HepG2 (cell line): Measurements from ENCODE around the gene CDKN3. TPM values are rescaled to one million over a fixed set of nuclear protein-coding genes. Genes with fewer than 3 reads are reported as not detected.

ENCODE experiments used
- AKAP8 ChIP-seq: sonication (generic); formaldehyde crosslinking; IDR thresholded peaks from 2 replicates; pipeline ENCODE4 v1.5.1; 2020; ENCODE audit warnings: mild to moderate bottlenecking, missing genetic modification reagents
- GFI1 ChIP-seq: sonication (generic); formaldehyde crosslinking; IDR thresholded peaks from 2 replicates; pipeline ENCODE4 v1.5.0; 2020; ENCODE audit warnings: missing genetic modification reagents, mild to moderate bottlenecking, borderline replicate concordance
- GTF3A ChIP-seq: sonication (generic); formaldehyde crosslinking; conservative IDR thresholded peaks from 2 replicates; pipeline ENCODE4 v1.4.0; 2020; ENCODE audit warnings: mild to moderate bottlenecking, missing genetic modification reagents
- HNRNPH1 ChIP-seq: fragments of 200-400 bp; formaldehyde crosslinking; optimal IDR thresholded peaks from 2 replicates; pipeline ENCODE3; 2017; ENCODE audit warnings: mild to moderate bottlenecking, low read depth, low read length
- LCORL ChIP-seq, 2 experiments: fragments of 450-650 bp in 1 of 2; sonication (generic) in 1 of 2; formaldehyde crosslinking in 1 of 2; IDR thresholded peaks; 2 replicates each; pipeline versions ENCODE4 v1.5.0 to v1.6.1; 2017 to 2020; ENCODE audit warnings: antibody characterized with exemption in 1 of 2, missing genetic modification reagents in 1 of 2
- NCOA2 ChIP-seq: sonication (generic); formaldehyde crosslinking; IDR thresholded peaks from 2 replicates; pipeline ENCODE4 v1.8.0; 2022; ENCODE audit warnings: inconsistent platforms
- PAWR ChIP-seq: sonication (generic); formaldehyde crosslinking; IDR thresholded peaks from 2 replicates; pipeline ENCODE4 v1.4.0; 2020; ENCODE audit warnings: missing genetic modification reagents, mild to moderate bottlenecking, borderline replicate concordance
- RAD51 ChIP-seq: fragments of 450-650 bp; IDR thresholded peaks from 2 replicates; pipeline ENCODE4 v1.6.1; 2016; ENCODE audit warnings: borderline replicate concordance
- SIX4 ChIP-seq: sonication (generic); formaldehyde crosslinking; IDR thresholded peaks from 2 replicates; pipeline ENCODE4 v1.4.0; 2020; ENCODE audit warnings: missing genetic modification reagents
- ZC3H13 ChIP-seq: sonication (generic); formaldehyde crosslinking; IDR thresholded peaks from 2 replicates; pipeline ENCODE4 v1.8.1; 2023; ENCODE audit warnings: mild to moderate bottlenecking, missing genetic modification reagents, moderate library complexity
- ZNF253 ChIP-seq: sonication (generic); formaldehyde crosslinking; IDR thresholded peaks from 2 replicates; pipeline ENCODE4 v1.8.0; 2022; ENCODE audit warnings: mild to moderate bottlenecking, missing genetic modification reagents, borderline replicate concordance
- ZNF326 ChIP-seq: sonication (generic); formaldehyde crosslinking; IDR thresholded peaks from 2 replicates; pipeline ENCODE4 v1.4.0; 2020; ENCODE audit warnings: missing genetic modification reagents, borderline replicate concordance
- ZNF496 ChIP-seq: sonication (generic); formaldehyde crosslinking; IDR thresholded peaks from 2 replicates; pipeline ENCODE4 v1.8.1; 2023; ENCODE audit warnings: mild to moderate bottlenecking, moderate library complexity, missing genetic modification reagents; ENCODE audit not compliant: insufficient replicate concordance
- ZNF644 ChIP-seq: IDR thresholded peaks from 2 replicates; pipeline ENCODE4 v1.6.1; 2016; ENCODE audit warnings: low read depth
- ZNF646 ChIP-seq: sonication (generic); formaldehyde crosslinking; IDR thresholded peaks from 2 replicates; pipeline ENCODE4 v1.9.0; 2021; ENCODE audit warnings: mild to moderate bottlenecking, missing genetic modification reagents
- polyA plus RNA-seq, 8 experiments: library from polyadenylated mRNA; depleted of rRNA in 3 of 8; stranded (reverse) in 7 of 8; unstranded in 1 of 8; fragments of >200 nt; fragmentation: Illumina TruSeq in 4 of 8; extraction: Trizol in 4 of 8; gene quantifications; 2 replicates each; pipeline versions ENCODE4 v1.2.1 to v1.2.3, GENCODE V29; 2011 to 2016; ENCODE audit warnings: low read depth in 4 of 8, missing spikeins in 1 of 8, mixed read lengths in 1 of 8; ENCODE audit not compliant: insufficient read depth in 1 of 8
- total RNA-seq, 5 experiments: library from RNA; depleted of rRNA; stranded (reverse); fragments of >200 nt; fragmentation: Illumina TruSeq; extraction: Trizol; gene quantifications; 2 replicates each; pipeline ENCODE4 v1.2.3, GENCODE V29; 2016; ENCODE audit warnings: low read depth in 1 of 5
- TF ChIP-seq, protein P1 (sequence below): sonication (generic); formaldehyde crosslinking; IDR thresholded peaks from 2 replicates; pipeline ENCODE4 v1.5.0; 2020; ENCODE audit warnings: mild to moderate bottlenecking, missing genetic modification reagents, borderline replicate concordance

Gene CDKN3
- total and polyA plus RNA-seq, 2 of the 13 experiments (the other 11 are each of a cell fraction or from before 2014, with no cell fraction given), result 63.0 to 88.9 TPM

DNA sequence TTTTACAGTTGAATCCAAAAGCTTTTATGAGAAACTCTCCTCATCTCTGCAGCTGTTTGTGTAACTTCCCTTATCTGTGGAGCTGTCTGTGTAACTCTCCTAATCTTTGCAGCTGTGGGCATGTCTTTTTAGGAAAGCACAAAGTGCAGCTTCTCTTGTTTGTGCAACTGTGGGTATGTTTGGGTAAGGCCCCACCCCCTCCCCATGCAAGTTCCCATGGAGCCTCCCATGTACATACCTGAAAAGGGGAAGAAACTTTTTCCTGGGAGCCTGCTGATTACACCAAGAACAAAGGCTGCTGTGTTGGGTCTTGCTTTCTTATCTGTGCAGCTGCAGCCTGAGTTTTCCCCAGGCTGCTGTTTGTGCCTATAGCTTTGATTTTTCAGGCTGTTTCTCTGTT lies 42.7 kb upstream of the CDKN3 start (continued):
- TF ChIP-seq ZNF646 (CRISPR knock-in tag) (peak; percentile 91), ZNF326 (CRISPR knock-in tag) (no peak), HNRNPH1 (no peak), LCORL (IDR thresholded peaks at IDR 0.05) (peak; percentile 98), LCORL (CRISPR knock-in tag; IDR thresholded peaks at IDR 0.05) (peak; percentile 99), RAD51 (no peak), NCOA2 (peak; percentile 98), ZC3H13 (CRISPR knock-in tag) (no peak), AKAP8 (CRISPR knock-in tag) (0 out of 2 replicates have a peak, but pooled peaks have one; percentile 43), PAWR (CRISPR knock-in tag) (no peak), ZNF496 (CRISPR knock-in tag) (no peak), ZNF644 (CRISPR knock-in tag) (peak; percentile 45; the same call in 1 of the 2 replicates), ZNF253 (CRISPR knock-in tag) (no peak), GFI1 (CRISPR knock-in tag) (peak; percentile 96), SIX4 (CRISPR knock-in tag) (peak; percentile 85), GTF3A (no peak)
- TF ChIP-seq, protein P1, sequence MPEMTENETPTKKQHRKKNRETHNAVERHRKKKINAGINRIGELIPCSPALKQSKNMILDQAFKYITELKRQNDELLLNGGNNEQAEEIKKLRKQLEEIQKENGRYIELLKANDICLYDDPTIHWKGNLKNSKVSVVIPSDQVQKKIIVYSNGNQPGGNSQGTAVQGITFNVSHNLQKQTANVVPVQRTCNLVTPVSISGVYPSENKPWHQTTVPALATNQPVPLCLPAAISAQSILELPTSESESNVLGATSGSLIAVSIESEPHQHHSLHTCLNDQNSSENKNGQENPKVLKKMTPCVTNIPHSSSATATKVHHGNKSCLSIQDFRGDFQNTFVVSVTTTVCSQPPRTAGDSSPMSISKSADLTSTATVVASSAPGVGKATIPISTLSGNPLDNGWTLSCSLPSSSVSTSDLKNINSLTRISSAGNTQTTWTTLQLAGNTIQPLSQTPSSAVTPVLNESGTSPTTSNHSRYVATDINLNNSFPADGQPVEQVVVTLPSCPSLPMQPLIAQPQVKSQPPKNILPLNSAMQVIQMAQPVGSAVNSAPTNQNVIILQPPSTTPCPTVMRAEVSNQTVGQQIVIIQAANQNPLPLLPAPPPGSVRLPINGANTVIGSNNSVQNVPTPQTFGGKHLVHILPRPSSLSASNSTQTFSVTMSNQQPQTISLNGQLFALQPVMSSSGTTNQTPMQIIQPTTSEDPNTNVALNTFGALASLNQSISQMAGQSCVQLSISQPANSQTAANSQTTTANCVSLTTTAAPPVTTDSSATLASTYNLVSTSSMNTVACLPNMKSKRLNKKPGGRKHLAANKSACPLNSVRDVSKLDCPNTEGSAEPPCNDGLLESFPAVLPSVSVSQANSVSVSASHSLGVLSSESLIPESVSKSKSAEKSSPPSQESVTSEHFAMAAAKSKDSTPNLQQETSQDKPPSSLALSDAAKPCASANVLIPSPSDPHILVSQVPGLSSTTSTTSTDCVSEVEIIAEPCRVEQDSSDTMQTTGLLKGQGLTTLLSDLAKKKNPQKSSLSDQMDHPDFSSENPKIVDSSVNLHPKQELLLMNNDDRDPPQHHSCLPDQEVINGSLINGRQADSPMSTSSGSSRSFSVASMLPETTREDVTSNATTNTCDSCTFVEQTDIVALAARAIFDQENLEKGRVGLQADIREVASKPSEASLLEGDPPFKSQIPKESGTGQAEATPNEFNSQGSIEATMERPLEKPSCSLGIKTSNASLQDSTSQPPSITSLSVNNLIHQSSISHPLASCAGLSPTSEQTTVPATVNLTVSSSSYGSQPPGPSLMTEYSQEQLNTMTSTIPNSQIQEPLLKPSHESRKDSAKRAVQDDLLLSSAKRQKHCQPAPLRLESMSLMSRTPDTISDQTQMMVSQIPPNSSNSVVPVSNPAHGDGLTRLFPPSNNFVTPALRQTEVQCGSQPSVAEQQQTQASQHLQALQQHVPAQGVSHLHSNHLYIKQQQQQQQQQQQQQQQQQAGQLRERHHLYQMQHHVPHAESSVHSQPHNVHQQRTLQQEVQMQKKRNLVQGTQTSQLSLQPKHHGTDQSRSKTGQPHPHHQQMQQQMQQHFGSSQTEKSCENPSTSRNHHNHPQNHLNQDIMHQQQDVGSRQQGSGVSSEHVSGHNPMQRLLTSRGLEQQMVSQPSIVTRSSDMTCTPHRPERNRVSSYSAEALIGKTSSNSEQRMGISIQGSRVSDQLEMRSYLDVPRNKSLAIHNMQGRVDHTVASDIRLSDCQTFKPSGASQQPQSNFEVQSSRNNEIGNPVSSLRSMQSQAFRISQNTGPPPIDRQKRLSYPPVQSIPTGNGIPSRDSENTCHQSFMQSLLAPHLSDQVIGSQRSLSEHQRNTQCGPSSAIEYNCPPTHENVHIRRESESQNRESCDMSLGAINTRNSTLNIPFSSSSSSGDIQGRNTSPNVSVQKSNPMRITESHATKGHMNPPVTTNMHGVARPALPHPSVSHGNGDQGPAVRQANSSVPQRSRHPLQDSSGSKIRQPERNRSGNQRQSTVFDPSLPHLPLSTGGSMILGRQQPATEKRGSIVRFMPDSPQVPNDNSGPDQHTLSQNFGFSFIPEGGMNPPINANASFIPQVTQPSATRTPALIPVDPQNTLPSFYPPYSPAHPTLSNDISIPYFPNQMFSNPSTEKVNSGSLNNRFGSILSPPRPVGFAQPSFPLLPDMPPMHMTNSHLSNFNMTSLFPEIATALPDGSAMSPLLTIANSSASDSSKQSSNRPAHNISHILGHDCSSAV, result no peak
